Trophoblast cell (in vitro differentiated cells and primary cell): Measurements from ENCODE around the gene ZWILCH.

Experiments used
- DNase-seq, 2 donors: peaks; one replicate each; pipeline ENCODE4 v3.0.0-alpha.2; 2016
- H2AFZ ChIP-seq: 2 replicates; pipeline ENCODE4 v1.6.1; 2013; ENCODE audit warnings: low read length, moderate library complexity, mild to moderate bottlenecking; ENCODE audit not compliant: insufficient read depth, poor library complexity
- H2AK5ac ChIP-seq: 2 replicates; pipeline ENCODE4 v1.6.1; 2013; ENCODE audit warnings: mild to moderate bottlenecking, low read length
- H2BK120ac ChIP-seq: 2 replicates; pipeline ENCODE4 v1.6.1; 2013; ENCODE audit warnings: low read length, mild to moderate bottlenecking, moderate library complexity; ENCODE audit not compliant: insufficient read depth, poor library complexity
- H2BK12ac ChIP-seq: 2 replicates; pipeline ENCODE4 v1.6.1; 2013; ENCODE audit warnings: mild to moderate bottlenecking, low read length, moderate library complexity
- H2BK5ac ChIP-seq: 2 replicates; pipeline ENCODE4 v1.6.1; 2013; ENCODE audit warnings: low read length, low read depth, moderate library complexity, mild to moderate bottlenecking; ENCODE audit not compliant: poor library complexity
- H3K14ac ChIP-seq: 2 replicates; pipeline ENCODE4 v1.6.1; 2013; ENCODE audit warnings: mild to moderate bottlenecking, low read length
- H3K18ac ChIP-seq: 2 replicates; pipeline ENCODE4 v1.6.1; 2013; ENCODE audit warnings: mild to moderate bottlenecking, low read length
- H3K23ac ChIP-seq: 2 replicates; pipeline ENCODE4 v1.6.1; 2013; ENCODE audit warnings: low read length
- H3K27ac ChIP-seq: 2 replicates; pipeline ENCODE4 v1.5.1; 2013; ENCODE audit warnings: low read depth, mild to moderate bottlenecking, inconsistent platforms, low read length, moderate library complexity
- H3K27me3 ChIP-seq: 2 replicates; pipeline ENCODE4 v1.6.1; 2013; ENCODE audit warnings: inconsistent platforms, mild to moderate bottlenecking, low read length, moderate library complexity; ENCODE audit not compliant: insufficient read depth
- H3K36me3 ChIP-seq, 2 experiments: 1 replicate in 1 of 2; 2 replicates in 1 of 2; pipeline ENCODE4 v1.6.1; 2013; ENCODE audit warnings: low read length in 2 of 2, mild to moderate bottlenecking in 2 of 2, moderate library complexity in 1 of 2; ENCODE audit not compliant: insufficient read depth in 2 of 2, control insufficient read depth in 1 of 2
- H3K4ac ChIP-seq: 2 replicates; pipeline ENCODE4 v1.6.1; 2013; ENCODE audit warnings: low read depth, mild to moderate bottlenecking, low read length, moderate library complexity
- H3K4me1 ChIP-seq, 2 experiments: 1 replicate in 1 of 2; 2 replicates in 1 of 2; pipeline ENCODE4 v1.6.1; 2013; ENCODE audit warnings: low read length in 2 of 2, mild to moderate bottlenecking in 2 of 2, moderate library complexity in 1 of 2; ENCODE audit not compliant: insufficient read depth in 2 of 2, control insufficient read depth in 1 of 2
- H3K4me2 ChIP-seq: 2 replicates; pipeline ENCODE4 v1.6.1; 2013; ENCODE audit warnings: inconsistent platforms, mild to moderate bottlenecking, low read length, moderate library complexity
- H3K4me3 ChIP-seq: 2 replicates; pipeline ENCODE4 v1.5.1; 2013; ENCODE audit warnings: mild to moderate bottlenecking, low read depth, low read length, inconsistent platforms
- H3K79me1 ChIP-seq: one replicate; pipeline ENCODE4 v1.6.1; 2013; ENCODE audit warnings: low read length
- H3K79me2 ChIP-seq: 2 replicates; pipeline ENCODE4 v1.6.1; 2013; ENCODE audit warnings: low read length, mild to moderate bottlenecking; ENCODE audit not compliant: control insufficient read depth, insufficient read depth, poor library complexity
- H3K9ac ChIP-seq: 2 replicates; pipeline ENCODE4 v1.6.1; 2013; ENCODE audit warnings: mild to moderate bottlenecking, low read length
- H3K9me3 ChIP-seq: 2 replicates; pipeline ENCODE4 v1.6.1; 2013; ENCODE audit warnings: low read depth, mild to moderate bottlenecking, control low read depth, inconsistent platforms, low read length; ENCODE audit not compliant: insufficient read depth
- H4K12ac ChIP-seq: 2 replicates; pipeline ENCODE4 v1.6.1; 2013; ENCODE audit warnings: low read depth, mild to moderate bottlenecking, low read length, moderate library complexity
- H4K8ac ChIP-seq: 2 replicates; pipeline ENCODE4 v1.6.1; 2013; ENCODE audit warnings: low read depth, mild to moderate bottlenecking, low read length, moderate library complexity
- H4K91ac ChIP-seq: one replicate; pipeline ENCODE4 v1.6.1; 2013; ENCODE audit warnings: low read depth, mild to moderate bottlenecking, low read length, moderate library complexity
- WGBS: extraction: QIAGEN DNeasy Blood & Tissue Kit; methylation state at CpG from one replicate; pipeline ENCODE4 v1.1.7; 2013; ENCODE audit warnings: missing lambda C conversion rate; ENCODE audit not compliant: insufficient read length, insufficient coverage; ENCODE audit errors: extremely low coverage; 5-methylcytosine and 5-hydroxymethylcytosine counted together

ZWILCH gene

GRCh38 chr15:66545255-66545654, 40.1 kb downstream of the ZWILCH start:
- Histone ChIP-seq H4K91ac (no peak overlapping the region), H2AK5ac (no peak overlapping the region), H3K18ac (no peak overlapping the region), H3K4me1 (no peaks in the 10 kb centered on the region), H3K4ac (no peak overlapping the region), H2BK12ac (no peak overlapping the region), H3K9me3 (no peaks in the 10 kb centered on the region), H3K14ac (no peak overlapping the region), H3K27ac (no peak overlapping the region), H2BK5ac (no peak overlapping the region), H2BK120ac (no peak overlapping the region), H4K8ac (no peak overlapping the region), H3K27me3 (no peaks in the 10 kb centered on the region), H3K23ac (no peak overlapping the region), H3K79me2 (no peaks in the 10 kb centered on the region), H3K4me3 (no peak overlapping the region), H4K12ac (no peak overlapping the region), H3K36me3 (peaks cover 8 to 13% of the 10 kb centered on the region in 2 experiments), H2AFZ (no peak overlapping the region), H3K79me1 (no peaks in the 10 kb centered on the region), H3K4me2 (no peak overlapping the region), H3K9ac (no peak overlapping the region)
- DNase-seq, result no peak
- WGBS, result no CpG with 5 or more reads among the region's 1 CpG

GRCh38 chr15:66555685-66556084, 50.6 kb downstream of the ZWILCH start:
- DNase-seq, result no peak
- Histone ChIP-seq H4K12ac (no peak overlapping the region), H3K79me2 (no peaks in the 10 kb centered on the region), H3K4ac (no peak overlapping the region), H3K79me1 (no peaks in the 10 kb centered on the region), H3K4me2 (no peak overlapping the region), H3K14ac (no peak overlapping the region), H3K4me1 (peaks cover 0 to 4% of the 10 kb centered on the region in 2 experiments), H3K36me3 (no peaks in the 10 kb centered on the region), H2AFZ (no peak overlapping the region), H3K9me3 (no peaks in the 10 kb centered on the region), H2BK5ac (no peak overlapping the region), H3K27me3 (no peaks in the 10 kb centered on the region), H3K4me3 (no peak overlapping the region), H3K9ac (no peak overlapping the region), H2BK120ac (no peak overlapping the region), H3K18ac (no peak overlapping the region), H2AK5ac (no peak overlapping the region), H4K91ac (no peak overlapping the region), H3K27ac (no peak overlapping the region), H3K23ac (no peak overlapping the region), H2BK12ac (no peak overlapping the region), H4K8ac (no peak overlapping the region)

- no peaks in the 10 kb centered on the region for H3K9me3 ChIP-seq
- no peak overlapping the region for H3K4ac ChIP-seq
- no peak overlapping the region for H2BK120ac ChIP-seq
- H3K27ac ChIP-seq, result no peak overlapping the region
- H3K4me2 ChIP-seq, result no peak overlapping the region
- no peaks in the 10 kb centered on the region for H3K79me1 ChIP-seq
- no peaks in the 10 kb centered on the region for H3K36me3 ChIP-seq
- no peak overlapping the region for H4K8ac ChIP-seq
- H2BK5ac ChIP-seq, result no peak overlapping the region
- no peak overlapping the region for H3K23ac ChIP-seq
- peak; percentile 94 to 99 for DNase-seq
- no peak overlapping the region for H2AK5ac ChIP-seq
- H2BK12ac ChIP-seq, result no peak overlapping the region
- peaks cover 0 to 4% of the 10 kb centered on the region in 2 experiments for H3K4me1 ChIP-seq
- H2AFZ ChIP-seq, result no peak overlapping the region
- H3K14ac ChIP-seq, result no peak overlapping the region
- no peak overlapping the region for H3K18ac ChIP-seq
- H3K4me3 ChIP-seq, result no peak overlapping the region
- no peaks in the 10 kb centered on the region for H3K79me2 ChIP-seq
- WGBS, result no CpG with 5 or more reads among the region's 6 CpGs
- H4K12ac ChIP-seq, result no peak overlapping the region
- no peaks in the 10 kb centered on the region for H3K27me3 ChIP-seq
- H3K9ac ChIP-seq, result no peak overlapping the region
- H4K91ac ChIP-seq, result no peak overlapping the region
These were observed 53.1 kb downstream of the ZWILCH start for GRCh38 chr15:66558271-66558670.

- Histone ChIP-seq H2BK120ac (no peak overlapping the region), H2AFZ (no peak overlapping the region), H3K79me1 (no peaks in the 10 kb centered on the region), H3K4me2 (no peak overlapping the region), H2BK12ac (no peak overlapping the region), H3K4ac (no peak overlapping the region), H3K18ac (no peak overlapping the region), H4K8ac (no peak overlapping the region), H3K36me3 (no peaks in the 10 kb centered on the region), H3K4me3 (no peak overlapping the region), H2AK5ac (no peak overlapping the region), H3K79me2 (no peaks in the 10 kb centered on the region), H3K9ac (no peak overlapping the region), H3K27me3 (no peaks in the 10 kb centered on the region), H3K9me3 (no peaks in the 10 kb centered on the region), H4K12ac (no peak overlapping the region), H3K27ac (no peak overlapping the region), H2BK5ac (no peak overlapping the region), H3K14ac (no peak overlapping the region), H4K91ac (no peak overlapping the region), H3K4me1 (peaks cover 9 to 12% of the 10 kb centered on the region in 2 experiments), H3K23ac (no peak overlapping the region)
- WGBS, result no CpG with 5 or more reads among the region's 18 CpGs
- no peak for DNase-seq
These were observed 55.9 kb downstream of the ZWILCH start for GRCh38 chr15:66560856-66561525.
